GM19452 (cell line): ENCODE measurements around the gene PCDHA1.
"Not testable (repeated sequence)": the region's sequence is repeated elsewhere in the genome, so short reads cannot be mapped to it uniquely, and the experiment has no call there.

Experiments
- ATAC-seq: cut with Tn5 transposase; IDR thresholded peaks from one replicate; pipeline ENCODE4 v1.9.1; 2021; ENCODE audit not compliant: unreplicated experiment

The PCDHA1 gene

DNA sequence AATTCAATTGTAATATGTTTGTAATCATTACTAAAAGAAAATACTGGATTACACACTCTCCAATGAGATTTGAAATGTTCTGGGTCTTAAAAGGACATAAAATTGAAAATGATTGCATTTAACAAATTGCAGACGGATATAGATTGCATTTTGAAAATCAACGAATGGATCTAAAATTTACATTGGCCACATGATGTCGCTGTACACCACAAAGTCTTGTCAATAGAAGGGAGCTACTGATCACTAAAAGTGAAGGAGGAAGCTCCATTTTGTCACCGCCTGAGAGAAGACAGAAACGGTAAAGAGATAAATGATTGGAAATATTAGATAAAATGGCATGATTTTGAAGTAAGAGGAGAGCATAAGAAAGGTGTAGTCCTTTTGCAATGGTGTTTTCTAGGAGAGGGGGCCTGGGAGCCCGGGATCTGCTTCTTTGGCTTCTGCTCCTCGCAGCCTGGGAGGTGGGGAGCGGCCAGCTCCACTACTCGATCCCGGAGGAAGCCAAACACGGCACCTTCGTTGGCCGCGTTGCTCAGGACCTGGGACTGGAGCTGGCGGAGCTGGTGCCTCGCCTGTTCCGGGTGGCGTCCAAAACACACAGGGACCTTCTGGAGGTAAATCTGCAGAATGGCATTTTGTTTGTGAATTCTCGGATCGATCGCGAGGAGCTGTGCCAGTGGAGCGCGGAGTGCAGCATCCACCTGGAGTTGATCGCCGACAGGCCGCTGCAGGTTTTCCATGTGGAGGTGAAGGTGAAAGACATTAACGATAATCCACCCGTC, at the start of gene PCDHA1:
PCDHA1 (plus strand) TSS at position 236 of the 782 bp plus-strand sequence.
- no peak for ATAC-seq

DNA sequence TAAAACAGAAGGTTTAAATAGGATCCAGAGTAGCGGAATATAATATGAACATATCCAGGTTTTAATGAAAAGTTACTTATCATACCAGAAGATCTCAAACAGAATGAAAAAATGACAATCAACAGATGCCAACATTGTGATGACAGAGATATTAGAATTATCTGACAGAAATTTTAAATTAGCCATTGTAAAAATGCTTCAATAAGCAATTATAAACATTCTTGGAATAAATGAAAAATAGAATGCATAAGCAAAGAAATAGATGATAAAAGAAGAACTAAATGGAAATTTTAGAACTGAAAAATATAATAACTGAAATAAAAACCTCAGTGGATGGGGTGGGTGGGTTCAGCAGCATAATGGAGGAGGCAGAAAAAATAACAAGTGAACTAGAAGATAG, 48.5 kb upstream of the PCDHA1 start:
- ATAC-seq: no peak

GRCh38 chr5:140741967-140742366, 44.0 kb upstream of the PCDHA1 start:
- no peak for ATAC-seq

GRCh38 chr5:140753561-140753960, 32.4 kb upstream of the PCDHA1 start:
- ATAC-seq: no peak

DNA sequence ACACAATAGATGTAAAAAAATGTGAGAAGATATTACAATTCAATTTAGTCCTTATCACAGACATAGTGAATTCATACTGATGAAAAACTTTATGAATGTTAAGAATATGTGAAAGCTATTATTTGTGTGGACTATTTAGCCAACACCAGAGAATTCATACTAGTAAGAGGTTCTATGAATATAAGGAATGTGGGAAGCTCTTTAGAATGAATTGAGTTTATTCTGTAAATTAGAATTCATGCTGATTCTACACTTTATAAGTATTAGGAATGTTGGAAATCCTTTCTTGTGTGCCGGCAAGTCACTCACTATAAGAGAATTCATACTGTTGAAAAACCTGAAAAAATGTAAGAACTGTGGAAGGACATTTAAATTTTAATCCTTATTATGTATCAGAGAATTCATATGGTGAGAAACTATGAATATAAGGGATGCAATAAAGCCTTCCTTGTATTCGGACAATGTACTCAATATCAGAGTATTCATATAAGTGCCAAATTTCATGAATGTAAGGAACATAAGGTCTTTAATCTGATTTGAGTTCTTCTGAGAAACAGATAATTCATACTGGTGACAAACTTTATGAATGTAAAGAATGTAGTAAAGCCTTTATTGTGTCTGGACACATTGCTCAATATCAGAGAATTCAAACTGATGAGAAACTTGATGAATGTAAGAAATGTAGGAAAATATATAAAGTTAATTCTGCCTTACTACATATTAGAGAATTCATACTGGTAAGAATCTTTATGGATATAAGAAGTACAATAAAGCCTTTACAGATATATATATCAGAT, 21.6 kb upstream of the PCDHA1 start:
- ATAC-seq: no peak

DNA sequence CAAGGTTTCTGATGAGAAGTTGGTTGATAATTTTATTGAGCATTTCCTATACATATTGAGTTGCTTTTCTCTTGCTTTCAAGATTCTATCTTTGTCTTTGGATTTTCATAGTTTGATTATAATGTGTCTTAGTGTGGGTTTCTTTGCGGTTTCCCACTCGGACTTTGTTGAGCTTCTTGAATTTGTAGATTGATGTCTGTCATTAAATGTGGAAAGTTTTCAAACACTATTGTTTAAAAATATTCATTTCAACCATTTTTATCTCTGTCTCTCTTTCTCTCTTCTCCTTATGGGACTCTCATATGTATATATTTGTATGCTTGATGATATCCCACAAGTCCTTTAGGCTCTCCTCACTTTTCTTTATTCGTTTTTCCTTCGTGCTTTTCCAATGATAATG, 18.5 kb upstream of the PCDHA1 start:
- no peak for ATAC-seq

GRCh38 chr5:140780512-140780911, 5.4 kb upstream of the PCDHA1 start:
- no peak for ATAC-seq

DNA sequence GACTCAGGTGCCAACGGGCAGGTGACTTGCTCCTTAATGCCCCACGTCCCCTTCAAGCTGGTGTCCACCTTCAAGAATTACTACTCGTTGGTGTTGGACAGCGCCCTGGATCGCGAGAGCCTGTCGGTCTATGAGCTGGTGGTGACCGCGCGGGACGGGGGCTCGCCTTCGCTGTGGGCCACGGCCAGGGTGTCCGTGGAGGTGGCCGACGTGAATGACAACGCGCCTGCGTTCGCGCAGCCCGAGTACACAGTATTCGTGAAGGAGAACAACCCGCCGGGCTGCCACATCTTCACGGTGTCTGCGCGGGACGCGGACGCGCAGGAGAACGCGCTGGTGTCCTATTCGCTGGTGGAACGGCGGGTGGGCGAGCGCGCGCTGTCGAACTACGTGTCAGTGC, 1.5 kb downstream of the PCDHA1 start:
- ATAC-seq: not testable (repeated sequence)

DNA sequence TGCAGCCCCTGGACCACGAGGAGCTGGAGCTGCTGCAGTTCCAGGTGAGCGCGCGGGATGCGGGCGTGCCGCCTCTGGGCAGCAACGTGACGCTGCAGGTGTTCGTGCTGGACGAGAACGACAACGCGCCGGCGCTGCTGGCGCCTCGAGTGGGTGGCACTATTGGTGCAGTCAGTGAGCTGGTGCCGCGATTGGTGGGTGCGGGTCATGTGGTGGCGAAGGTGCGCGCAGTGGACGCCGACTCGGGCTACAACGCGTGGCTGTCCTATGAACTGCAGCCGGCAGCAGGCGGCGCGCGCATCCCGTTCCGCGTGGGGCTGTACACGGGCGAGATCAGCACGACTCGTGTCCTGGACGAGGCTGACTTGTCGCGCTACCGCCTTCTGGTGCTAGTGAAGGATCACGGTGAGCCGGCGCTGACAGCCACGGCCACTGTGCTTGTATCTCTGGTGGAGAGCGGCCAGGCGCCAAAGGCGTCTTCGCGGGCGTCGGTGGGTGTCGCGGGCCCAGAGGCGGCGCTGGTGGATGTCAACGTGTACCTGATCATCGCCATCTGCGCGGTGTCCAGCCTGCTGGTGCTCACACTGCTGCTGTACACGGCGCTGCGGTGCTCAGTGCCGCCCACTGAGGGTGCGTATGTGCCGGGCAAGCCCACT, 2.0 kb downstream of the PCDHA1 start:
- not testable (repeated sequence) for ATAC-seq

GRCh38 chr5:140791089-140791488, 5.1 kb downstream of the PCDHA1 start:
- ATAC-seq: no peak

DNA sequence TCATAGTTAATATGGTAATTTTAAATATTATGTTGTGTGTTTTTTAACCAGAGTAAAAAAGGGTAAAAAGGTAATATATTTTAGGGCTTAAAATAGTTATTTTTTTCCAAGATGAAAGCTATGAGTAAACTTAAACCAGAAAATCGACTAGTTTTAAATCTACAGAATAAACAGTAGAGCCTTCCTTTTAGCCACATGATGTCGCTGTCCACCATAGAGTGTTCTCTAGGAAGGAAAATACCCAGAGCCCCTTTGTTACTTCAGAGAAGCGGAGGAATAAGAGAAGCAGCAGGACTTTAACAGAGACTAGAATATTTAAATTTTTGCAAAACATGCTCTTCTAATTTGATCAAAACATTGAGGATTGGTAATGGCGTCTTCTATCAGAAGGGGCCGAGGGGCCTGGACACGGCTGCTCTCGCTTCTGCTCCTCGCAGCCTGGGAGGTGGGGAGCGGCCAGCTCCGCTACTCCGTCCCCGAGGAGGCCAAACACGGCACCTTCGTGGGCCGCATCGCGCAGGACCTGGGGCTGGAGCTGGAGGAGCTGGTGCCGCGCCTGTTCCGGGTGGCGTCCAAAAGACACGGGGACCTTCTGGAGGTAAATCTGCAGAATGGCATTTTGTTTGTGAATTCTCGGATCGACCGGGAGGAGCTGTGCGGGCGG, 8.8 kb downstream of the PCDHA1 start, which contains the start of gene PCDHA2:
PCDHA2 (plus strand) TSS at position 258 of the 664 bp plus-strand sequence.
- ATAC-seq: no peak

GRCh38 chr5:140795259-140795641, 9.3 kb downstream of the PCDHA1 start:
- ATAC-seq: no peak

DNA sequence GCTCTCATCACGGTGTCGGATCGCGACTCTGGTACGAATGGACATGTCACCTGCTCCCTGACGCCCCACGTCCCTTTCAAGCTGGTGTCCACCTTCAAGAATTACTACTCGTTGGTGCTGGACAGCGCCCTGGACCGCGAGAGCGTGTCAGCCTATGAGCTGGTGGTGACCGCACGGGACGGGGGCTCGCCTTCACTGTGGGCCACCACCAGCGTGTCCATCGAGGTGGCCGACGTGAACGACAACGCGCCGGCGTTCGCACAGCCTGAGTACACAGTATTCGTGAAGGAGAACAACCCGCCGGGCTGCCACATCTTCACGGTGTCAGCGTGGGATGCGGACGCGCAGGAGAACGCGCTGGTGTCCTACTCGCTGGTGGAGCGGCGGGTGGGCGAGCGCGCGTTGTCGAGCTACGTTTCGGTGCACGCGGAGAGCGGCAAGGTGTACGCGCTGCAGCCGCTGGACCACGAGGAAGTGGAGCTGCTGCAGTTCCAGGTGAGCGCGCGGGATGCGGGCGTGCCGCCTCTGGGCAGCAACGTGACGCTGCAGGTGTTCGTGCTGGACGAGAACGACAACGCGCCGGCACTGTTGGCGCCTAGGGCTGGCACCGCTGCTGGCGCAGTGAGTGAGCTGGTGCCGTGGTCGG, 10.3 kb downstream of the PCDHA1 start:
- ATAC-seq: not testable (repeated sequence)

DNA sequence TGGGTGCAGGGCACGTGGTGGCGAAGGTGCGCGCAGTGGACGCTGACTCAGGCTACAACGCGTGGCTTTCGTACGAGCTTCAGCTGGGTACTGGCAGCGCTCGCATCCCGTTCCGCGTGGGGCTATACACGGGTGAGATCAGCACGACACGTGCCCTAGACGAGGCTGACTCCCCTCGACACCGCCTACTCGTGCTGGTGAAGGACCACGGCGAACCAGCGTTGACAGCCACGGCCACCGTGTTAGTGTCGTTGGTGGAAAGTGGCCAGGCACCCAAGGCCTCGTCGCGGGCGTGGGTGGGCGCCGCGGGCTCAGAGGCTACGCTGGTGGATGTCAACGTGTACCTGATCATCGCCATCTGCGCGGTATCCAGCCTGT, 10.8 kb downstream of the PCDHA1 start:
- ATAC-seq: no peak

DNA sequence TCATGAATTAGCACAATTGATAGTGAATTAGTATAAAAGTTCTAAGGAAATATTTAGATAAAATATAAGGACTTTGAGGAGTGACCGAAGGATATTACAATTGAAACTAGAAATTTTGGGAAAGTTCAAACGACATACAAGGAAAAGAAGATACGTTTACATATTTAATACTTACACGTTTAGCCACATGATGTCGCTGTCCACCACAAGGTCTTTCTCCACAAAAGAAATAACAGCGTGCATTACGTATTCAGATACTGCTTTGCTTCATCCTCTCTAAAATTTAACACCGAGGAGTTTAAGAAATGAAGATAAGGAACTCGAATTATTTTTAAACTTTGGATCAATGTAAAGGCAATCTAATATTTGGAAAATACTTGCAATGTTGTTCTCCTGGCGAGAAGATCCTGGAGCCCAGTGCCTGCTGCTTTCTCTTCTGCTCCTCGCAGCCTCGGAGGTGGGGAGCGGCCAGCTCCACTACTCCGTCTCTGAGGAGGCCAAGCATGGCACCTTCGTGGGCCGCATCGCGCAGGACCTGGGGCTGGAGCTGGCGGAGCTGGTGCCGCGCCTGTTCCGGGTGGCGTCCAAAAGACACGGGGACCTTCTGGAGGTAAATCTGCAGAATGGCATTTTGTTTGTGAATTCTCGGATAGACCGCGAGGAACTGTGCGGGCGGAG, 15.0 kb downstream of the PCDHA1 start, which contains the start of gene PCDHA3:
PCDHA3 (plus strand) TSS at position 242 of the 678 bp plus-strand sequence.
- no peak for ATAC-seq

DNA sequence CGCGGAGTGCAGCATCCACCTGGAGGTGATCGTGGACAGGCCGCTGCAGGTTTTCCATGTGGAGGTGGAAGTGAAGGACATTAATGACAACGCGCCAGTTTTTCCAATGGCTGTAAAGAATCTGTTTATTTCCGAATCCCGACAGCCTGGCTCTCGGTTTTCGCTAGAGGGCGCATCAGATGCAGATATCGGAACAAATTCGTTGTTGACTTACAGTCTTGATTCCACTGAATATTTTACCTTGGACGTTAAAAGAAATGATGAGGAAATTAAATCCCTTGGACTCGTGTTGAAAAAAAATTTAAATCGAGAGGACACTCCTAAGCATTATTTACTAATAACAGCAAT, 15.5 kb downstream of the PCDHA1 start:
- ATAC-seq: no peak

DNA sequence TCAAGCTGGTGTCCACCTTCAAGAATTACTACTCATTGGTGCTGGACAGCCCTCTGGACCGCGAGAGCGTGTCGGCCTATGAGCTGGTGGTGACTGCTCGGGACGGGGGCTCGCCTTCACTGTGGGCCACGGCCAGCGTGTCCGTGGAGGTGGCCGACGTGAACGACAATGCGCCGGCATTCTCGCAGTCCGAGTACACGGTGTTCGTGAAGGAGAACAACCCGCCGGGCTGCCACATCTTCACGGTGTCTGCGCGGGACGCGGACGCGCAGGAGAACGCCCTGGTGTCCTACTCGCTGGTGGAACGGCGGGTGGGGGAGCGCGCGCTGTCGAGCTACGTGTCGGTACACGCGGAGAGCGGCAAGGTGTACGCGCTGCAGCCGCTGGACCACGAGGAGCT, 16.4 kb downstream of the PCDHA1 start:
- not testable (repeated sequence) for ATAC-seq

GRCh38 chr5:140802781-140803271, 16.9 kb downstream of the PCDHA1 start:
- ATAC-seq: no peak

GRCh38 chr5:140806834-140807775, 21.2 kb downstream of the PCDHA1 start, which contains the start of gene PCDHA4:
PCDHA4 (plus strand) TSS chr5:140807068.
- no peak for ATAC-seq
